SK-N-SH treated with all-trans-retinoic acid at 6 μM for 48 hours (cell line): Measurements from ENCODE around the gene SFMBT2.

ENCODE experiments used
- ATAC-seq: fragments of 200-7000 bp; cut with Tn5 transposase; 3 replicates; pipeline ENCODE4 v1.9.1; 2020; ENCODE audit warnings: mild to moderate bottlenecking, moderate library complexity
- ARNTL ChIP-seq: fragments of 450-650 bp; formaldehyde crosslinking; IDR thresholded peaks from 2 replicates; pipeline ENCODE4 v1.5.0; 2020; ENCODE audit warnings: low read depth, mild to moderate bottlenecking, moderate library complexity, borderline replicate concordance
- BACH2 ChIP-seq: fragments of 250-450 bp; sonication (Bioruptor Pico); IDR thresholded peaks from 2 replicates; pipeline ENCODE4 v1.9.0; 2021; ENCODE audit warnings: mild to moderate bottlenecking, borderline replicate concordance
- CSDC2 ChIP-seq: fragments of 250-450 bp; sonication (Bioruptor Pico); IDR thresholded peaks from 2 replicates; pipeline ENCODE4 v1.5.0; 2020; ENCODE audit warnings: mild to moderate bottlenecking, moderate library complexity
- CSRNP3 ChIP-seq: fragments of 250-450 bp; sonication (Bioruptor Pico); IDR thresholded peaks from 2 replicates; pipeline ENCODE4 v1.5.1; 2021; ENCODE audit warnings: mild to moderate bottlenecking, moderate library complexity
- ESRRG ChIP-seq: fragments of 250-450 bp; sonication (Bioruptor Pico); IDR thresholded peaks from 2 replicates; pipeline ENCODE4 v1.6.1; 2021; ENCODE audit warnings: mild to moderate bottlenecking
- ISL1 ChIP-seq: fragments of 250-450 bp; sonication (Bioruptor Pico); IDR thresholded peaks from 2 replicates; pipeline ENCODE4 v2.1.2; 2022; ENCODE audit warnings: mild to moderate bottlenecking, moderate library complexity
- OSR1 ChIP-seq: fragments of 250-450 bp; sonication (Bioruptor Pico); IDR thresholded peaks from 2 replicates; pipeline ENCODE4 v1.8.0; 2022; ENCODE audit warnings: moderate library complexity, mild to moderate bottlenecking, inconsistent platforms
- PATZ1 ChIP-seq: fragments of 250-450 bp; sonication (Bioruptor Pico); IDR thresholded peaks from 2 replicates; pipeline ENCODE4 v1.8.0; 2020; ENCODE audit warnings: mild to moderate bottlenecking, moderate library complexity, borderline replicate concordance
- POU6F1 ChIP-seq: fragments of 250-450 bp; sonication (Bioruptor Pico); IDR thresholded peaks from 2 replicates; pipeline ENCODE4 v1.8.0; 2021; ENCODE audit warnings: low read depth, mild to moderate bottlenecking, moderate library complexity, borderline replicate concordance
- PPARA ChIP-seq: fragments of 250-450 bp; sonication (Bioruptor Pico); IDR thresholded peaks from 2 replicates; pipeline ENCODE4 v1.5.0; 2020; ENCODE audit warnings: mild to moderate bottlenecking, borderline replicate concordance
- RARB ChIP-seq: fragments of 250-450 bp; sonication (Bioruptor Pico); IDR thresholded peaks from 2 replicates; pipeline ENCODE4 v1.8.0; 2021; ENCODE audit warnings: mild to moderate bottlenecking, moderate library complexity
- SNAI2 ChIP-seq: fragments of 250-450 bp; sonication (Bioruptor Pico); IDR thresholded peaks from 2 replicates; pipeline ENCODE4 v1.5.0; 2020; ENCODE audit warnings: mild to moderate bottlenecking, moderate library complexity
- TCF4 ChIP-seq: fragments of 250-450 bp; sonication (Bioruptor Pico); IDR thresholded peaks from 2 replicates; pipeline ENCODE4 v1.8.0; 2021; ENCODE audit warnings: mild to moderate bottlenecking, moderate library complexity, borderline replicate concordance
- TOX ChIP-seq: fragments of 250-450 bp; sonication (Bioruptor Pico); IDR thresholded peaks from 2 replicates; pipeline ENCODE4 v1.8.0; 2021; ENCODE audit warnings: mild to moderate bottlenecking, moderate library complexity, borderline replicate concordance
- TSHZ2 ChIP-seq: fragments of 250-450 bp; sonication (Bioruptor Pico); IDR thresholded peaks from 2 replicates; pipeline ENCODE4 v1.5.0; 2020; ENCODE audit warnings: mild to moderate bottlenecking, moderate library complexity
- ZC3H10 ChIP-seq: fragments of 250-450 bp; sonication (Bioruptor Pico); IDR thresholded peaks from 2 replicates; pipeline ENCODE4 v1.5.1; 2021; ENCODE audit warnings: mild to moderate bottlenecking, moderate library complexity
- ZFP3 ChIP-seq: fragments of 250-450 bp; sonication (Bioruptor Pico); IDR thresholded peaks from 2 replicates; pipeline ENCODE4 v1.5.0; 2020; ENCODE audit warnings: mild to moderate bottlenecking, moderate library complexity
- ZFP30 ChIP-seq: fragments of 450-650 bp; formaldehyde crosslinking; IDR thresholded peaks from 2 replicates; pipeline ENCODE4 v1.5.0; 2022; ENCODE audit warnings: mild to moderate bottlenecking, moderate library complexity
- ZNF565 ChIP-seq: fragments of 450-650 bp; formaldehyde crosslinking; conservative IDR thresholded peaks from 2 replicates; pipeline ENCODE4 v1.5.0; 2020; ENCODE audit warnings: low read depth, mild to moderate bottlenecking, moderate library complexity
- ZNF70 ChIP-seq: fragments of 450-650 bp; formaldehyde crosslinking; IDR thresholded peaks from 2 replicates; pipeline ENCODE4 v1.5.0; 2020; ENCODE audit warnings: mild to moderate bottlenecking, moderate library complexity
- ZNF8 ChIP-seq: fragments of 450-650 bp; formaldehyde crosslinking; IDR thresholded peaks from 2 replicates; pipeline ENCODE4 v1.5.0; 2020; ENCODE audit warnings: mild to moderate bottlenecking, moderate library complexity

SFMBT2 gene

GRCh38 chr10:7153750-7154149, 257.1 kb downstream of the SFMBT2 start:
- no peak for ATAC-seq
- TF ChIP-seq ISL1 (CRISPR knock-in tag), result no peak
- no peak for TF ChIP-seq PPARA (CRISPR knock-in tag)
- no peak for TF ChIP-seq ZNF565 (CRISPR knock-in tag)
- TF ChIP-seq ZNF70 (CRISPR knock-in tag), result no peak
- TF ChIP-seq ZC3H10 (CRISPR knock-in tag), result no peak
- TF ChIP-seq ZFP3 (CRISPR knock-in tag), result no peak
- TF ChIP-seq CSDC2 (CRISPR knock-in tag), result no peak
- TF ChIP-seq PATZ1 (CRISPR knock-in tag), result no peak
- TF ChIP-seq TOX, result no peak
- no peak for TF ChIP-seq RARB (CRISPR knock-in tag)
- TF ChIP-seq SNAI2 (CRISPR knock-in tag), result no peak
- TF ChIP-seq CSRNP3 (CRISPR knock-in tag), result no peak
- TF ChIP-seq ARNTL (CRISPR knock-in tag), result no peak
- TF ChIP-seq POU6F1 (CRISPR knock-in tag), result no peak
- no peak for TF ChIP-seq OSR1 (CRISPR knock-in tag)
- no peak for TF ChIP-seq ZFP30 (CRISPR knock-in tag)
- no peak for TF ChIP-seq BACH2 (CRISPR knock-in tag)
- TF ChIP-seq TCF4 (CRISPR knock-in tag), result no peak

- ATAC-seq, result no peak
- TF ChIP-seq RARB (CRISPR knock-in tag), result no peak
- TF ChIP-seq ESRRG, result no peak
- TF ChIP-seq POU6F1 (CRISPR knock-in tag), result no peak
- TF ChIP-seq ZNF565 (CRISPR knock-in tag), result no peak
- no peak for TF ChIP-seq CSDC2 (CRISPR knock-in tag)
- no peak for TF ChIP-seq CSRNP3 (CRISPR knock-in tag)
- TF ChIP-seq ZNF8, result no peak
- TF ChIP-seq ISL1 (CRISPR knock-in tag), result no peak
- TF ChIP-seq ZNF70 (CRISPR knock-in tag), result no peak
- no peak for TF ChIP-seq PATZ1 (CRISPR knock-in tag)
- no peak for TF ChIP-seq OSR1 (CRISPR knock-in tag)
- TF ChIP-seq TOX, result no peak
- TF ChIP-seq ZFP30 (CRISPR knock-in tag), result no peak
- no peak for TF ChIP-seq ZC3H10 (CRISPR knock-in tag)
- TF ChIP-seq ZFP3 (CRISPR knock-in tag), result no peak
- no peak for TF ChIP-seq SNAI2 (CRISPR knock-in tag)
- TF ChIP-seq TSHZ2 (CRISPR knock-in tag), result no peak
- no peak for TF ChIP-seq PPARA (CRISPR knock-in tag)
Measured at GRCh38 chr10:7152982-7153381, 257.9 kb downstream of the SFMBT2 start.
